HG03196 (cell line): Measurements from ENCODE around the gene CYB5R4.

Source experiments
- ATAC-seq: cut with Tn5 transposase; IDR thresholded peaks from one replicate; pipeline ENCODE4 v1.9.1; 2021; ENCODE audit not compliant: unreplicated experiment

Gene CYB5R4

GRCh38 chr6:83976871-83977270, 117.4 kb downstream of the CYB5R4 start:
- ATAC-seq: no peak

DNA sequence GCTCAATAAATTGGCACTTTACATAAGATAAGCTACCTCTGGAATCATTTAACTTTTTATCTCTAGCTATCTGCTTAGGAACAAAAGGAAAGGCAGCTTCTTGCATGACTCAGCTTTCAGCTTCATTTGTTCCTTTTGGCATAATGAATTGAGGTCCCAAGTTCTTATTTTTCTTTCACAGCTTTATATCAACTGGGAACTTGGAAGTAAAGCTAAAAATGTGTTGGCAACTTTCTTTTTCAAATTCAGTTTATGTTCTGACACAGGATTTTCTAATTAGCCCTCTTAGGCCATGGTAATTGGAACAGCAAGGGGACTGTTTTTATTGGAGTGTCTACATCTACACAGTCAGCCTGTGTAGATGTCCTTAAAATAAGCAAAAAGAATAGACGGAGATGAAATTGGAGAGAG, 118.8 kb downstream of the CYB5R4 start:
- ATAC-seq: no peak

GRCh38 chr6:83978997-83979396, 119.5 kb downstream of the CYB5R4 start:
- no peak for ATAC-seq

- no peak for ATAC-seq
Measured at GRCh38 chr6:83984411-83984810, 124.9 kb downstream of the CYB5R4 start.

GRCh38 chr6:83985308-83985713, 125.8 kb downstream of the CYB5R4 start:
- ATAC-seq: no peak

GRCh38 chr6:83985715-83986114, 126.2 kb downstream of the CYB5R4 start:
- no peak for ATAC-seq

DNA sequence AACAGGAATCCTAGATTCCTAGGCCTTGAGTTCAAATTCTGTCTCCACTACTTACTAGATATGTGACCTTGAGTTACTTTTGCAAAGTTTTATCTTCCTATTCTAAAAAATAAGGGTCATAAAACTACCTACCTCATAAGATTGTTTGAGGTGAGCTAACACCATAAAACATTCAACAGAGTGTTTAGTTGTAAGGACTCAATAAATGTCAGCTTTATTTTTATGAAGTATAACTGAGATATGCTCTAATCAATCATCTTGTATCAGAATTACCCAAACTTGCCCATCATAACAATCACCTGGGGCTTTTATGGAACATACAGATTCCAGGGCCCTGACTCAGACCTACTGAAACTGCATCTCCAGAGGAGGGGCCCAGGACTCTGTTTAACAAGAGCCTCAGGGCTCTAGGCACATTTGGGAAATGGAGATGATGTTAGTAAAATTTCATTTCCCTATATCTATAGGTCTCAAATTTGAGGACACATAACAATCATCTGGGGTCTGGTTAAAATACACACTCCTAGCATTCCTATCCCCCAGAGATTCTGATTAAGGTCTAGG, 138.6 kb downstream of the CYB5R4 start:
- ATAC-seq: no peak

DNA sequence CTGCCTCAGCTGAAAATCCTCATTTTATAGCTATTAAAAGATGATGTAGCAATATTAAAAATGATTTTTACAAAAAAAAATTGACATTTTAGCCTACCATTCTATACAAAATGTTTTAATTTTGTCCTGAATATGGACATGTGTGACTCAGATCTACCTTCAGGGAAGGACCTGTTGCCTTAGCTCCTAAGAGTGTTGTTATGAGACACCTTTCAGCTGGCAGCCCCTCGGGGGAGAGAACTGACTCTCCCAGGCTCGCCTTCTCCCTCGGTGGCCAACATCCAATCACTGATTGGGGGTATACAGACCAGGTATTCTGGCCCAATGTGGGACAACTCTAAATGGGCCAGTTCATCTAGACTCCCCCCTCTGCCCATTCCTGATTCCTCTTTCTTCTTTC, 141.6 kb downstream of the CYB5R4 start:
- ATAC-seq: no peak

GRCh38 chr6:84002226-84002625, 142.7 kb downstream of the CYB5R4 start:
- no peak for ATAC-seq

DNA sequence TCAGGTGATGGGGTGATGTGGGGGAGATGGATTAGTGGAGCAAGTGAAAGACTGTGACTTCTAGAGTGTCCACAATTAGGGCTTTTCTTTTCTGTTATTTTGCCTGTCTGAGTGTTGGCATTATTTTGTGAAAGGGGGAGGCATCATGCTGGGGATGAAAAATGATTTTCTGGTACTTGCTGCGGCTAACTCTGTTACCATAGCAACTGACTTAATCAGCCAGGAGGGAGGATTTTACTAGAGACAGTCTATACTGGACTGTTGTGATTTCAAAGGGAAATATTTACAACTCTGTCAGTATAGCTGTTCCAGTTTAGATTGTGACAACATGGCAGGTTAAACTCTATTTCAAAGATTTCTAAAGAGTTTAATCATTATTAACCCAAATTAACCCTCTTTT, 143.6 kb downstream of the CYB5R4 start:
- no peak for ATAC-seq

- ATAC-seq: no peak
Measured at GRCh38 chr6:84003654-84004053, 144.2 kb downstream of the CYB5R4 start.

DNA sequence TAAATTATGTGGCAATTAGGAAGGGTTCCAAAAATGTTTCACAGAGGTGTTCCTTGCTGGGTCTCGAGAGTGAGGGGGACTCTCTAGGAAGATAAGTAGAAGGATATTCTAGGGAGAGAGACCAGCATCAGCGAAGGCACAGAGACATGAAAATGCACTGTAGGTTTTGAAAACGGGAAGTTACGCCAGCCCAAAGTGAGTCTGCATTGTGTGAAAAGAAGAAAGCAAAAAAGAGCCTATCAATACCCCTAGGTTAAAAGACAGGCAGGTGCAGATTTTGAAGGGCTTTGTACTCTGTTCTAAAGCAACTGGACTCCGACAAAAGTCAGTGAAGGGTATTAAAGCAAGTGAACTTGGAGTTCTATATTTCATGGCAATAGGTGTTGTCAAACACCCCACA, 148.4 kb downstream of the CYB5R4 start:
- ATAC-seq: no peak

DNA sequence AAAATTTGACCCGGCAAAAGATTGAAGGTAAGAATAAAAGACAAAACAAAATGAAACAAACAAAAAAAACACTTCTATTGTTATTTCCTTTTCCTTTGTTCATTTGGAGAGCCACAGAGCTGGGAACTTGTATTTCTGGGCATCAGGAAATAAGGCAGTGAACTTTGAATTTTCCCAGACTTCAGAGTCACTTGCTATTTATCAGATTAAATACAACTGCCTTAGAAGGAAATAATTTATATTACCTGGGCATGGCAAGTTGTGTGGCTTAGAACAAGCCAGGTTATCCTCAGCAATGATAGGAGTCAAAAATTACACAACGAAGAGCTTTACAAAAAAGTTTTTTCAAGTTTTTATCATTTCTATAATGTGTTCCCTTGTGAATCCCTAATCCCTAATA, 153.9 kb downstream of the CYB5R4 start:
- ATAC-seq: no peak

DNA sequence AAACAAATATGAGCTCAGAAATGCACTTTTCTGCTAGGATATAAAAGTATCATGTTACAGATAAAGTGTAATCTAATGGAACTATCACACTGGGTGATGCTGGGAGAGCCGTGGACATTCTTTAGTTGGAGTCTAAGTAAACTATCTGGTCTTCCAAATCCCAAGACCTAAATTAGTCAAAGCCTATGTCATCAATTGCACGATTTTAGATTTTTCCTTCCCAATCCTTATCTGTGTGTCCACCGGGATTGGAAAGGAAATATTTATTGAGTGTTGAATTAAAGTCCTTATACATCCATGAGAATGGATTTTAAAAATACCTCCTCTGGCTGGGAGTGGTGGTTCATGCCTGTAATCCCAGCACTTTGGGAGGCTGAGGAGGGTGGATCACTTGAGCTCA, 154.4 kb downstream of the CYB5R4 start:
- no peak for ATAC-seq

GRCh38 chr6:84016029-84016428, 156.5 kb downstream of the CYB5R4 start:
- no peak for ATAC-seq
